Effector memory CD4-positive, alpha-beta T cell (primary cell): Measurements from ENCODE around the gene PTPRK.

Experiments used
- DNase-seq, 3 donors: peaks; one replicate each; pipeline ENCODE4 v3.0.0-alpha.2; 2020
- H3K27ac ChIP-seq: 2 replicates; pipeline ENCODE4 v1.7.0; 2013; ENCODE audit warnings: mild to moderate bottlenecking, low read length, moderate library complexity; ENCODE audit not compliant: insufficient read depth, poor library complexity, severe bottlenecking
- H3K27me3 ChIP-seq: replicated peaks from 2 replicates; pipeline ENCODE4 v1.7.0; 2013; ENCODE audit warnings: mild to moderate bottlenecking, low read length; ENCODE audit not compliant: insufficient read depth, control insufficient read depth, poor library complexity, severe bottlenecking
- H3K36me3 ChIP-seq: 2 replicates; pipeline ENCODE4 v1.7.0; 2013; ENCODE audit warnings: mild to moderate bottlenecking, low read length, moderate library complexity; ENCODE audit not compliant: control insufficient read depth, insufficient read depth
- H3K4me1 ChIP-seq: 2 replicates; pipeline ENCODE4 v1.7.0; 2013; ENCODE audit warnings: low read length, mild to moderate bottlenecking; ENCODE audit not compliant: control insufficient read depth, insufficient read depth, poor library complexity, severe bottlenecking
- H3K4me3 ChIP-seq: 2 replicates; pipeline ENCODE4 v1.7.0; 2013; ENCODE audit warnings: low read length, low read depth, mild to moderate bottlenecking; ENCODE audit not compliant: insufficient read depth, poor library complexity, severe bottlenecking
- H3K9me3 ChIP-seq: 2 replicates; pipeline ENCODE4 v1.7.0; 2013; ENCODE audit warnings: mild to moderate bottlenecking, low read length, moderate library complexity; ENCODE audit not compliant: control insufficient read depth

The PTPRK gene

GRCh38 chr6:128290221-128290620 is 230.2 kb downstream of the PTPRK start:
- DNase-seq: no peak
- Histone ChIP-seq H3K27me3 (no peaks in the 10 kb centered on the region), H3K4me3 (no peak overlapping the region), H3K27ac (no peak overlapping the region), H3K4me1 (no peaks in the 10 kb centered on the region), H3K9me3 (no peaks in the 10 kb centered on the region), H3K36me3 (no peaks in the 10 kb centered on the region)

GRCh38 chr6:128284128-128284527 is 236.3 kb downstream of the PTPRK start:
- H3K9me3 ChIP-seq: no peaks in the 10 kb centered on the region
- no peak overlapping the region for H3K27ac ChIP-seq
- no peaks in the 10 kb centered on the region for H3K4me1 ChIP-seq
- no peaks in the 10 kb centered on the region for H3K27me3 ChIP-seq
- no peak overlapping the region for H3K4me3 ChIP-seq
- no peaks in the 10 kb centered on the region for H3K36me3 ChIP-seq
- no peak for DNase-seq

DNA sequence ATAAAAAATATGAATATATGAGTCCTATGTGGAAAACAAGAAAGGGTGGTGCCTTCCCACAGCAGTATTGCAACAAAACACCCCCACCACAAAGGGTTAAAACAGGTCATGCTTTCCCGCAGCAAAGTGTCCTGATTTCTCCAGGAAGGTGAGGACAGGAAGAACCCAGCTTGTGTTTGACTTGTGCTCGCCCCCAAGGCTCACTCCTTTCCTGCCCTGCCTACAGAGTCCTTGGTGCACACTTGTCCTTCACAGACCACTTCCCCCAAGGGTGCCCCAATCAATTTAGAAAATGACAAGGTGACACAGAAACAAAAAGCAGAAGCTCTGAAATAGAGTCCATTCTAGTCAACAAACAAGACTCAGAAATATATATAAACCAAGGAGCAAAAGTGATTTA is 237.4 kb downstream of the PTPRK start:
- Histone ChIP-seq H3K4me1 (no peaks in the 10 kb centered on the region), H3K36me3 (no peaks in the 10 kb centered on the region), H3K9me3 (no peaks in the 10 kb centered on the region), H3K27ac (no peak overlapping the region), H3K4me3 (no peak overlapping the region), H3K27me3 (no peaks in the 10 kb centered on the region)
- no peak for DNase-seq

- no peak for DNase-seq
Measured at GRCh38 chr6:128280960-128281359, 239.4 kb downstream of the PTPRK start.

DNA sequence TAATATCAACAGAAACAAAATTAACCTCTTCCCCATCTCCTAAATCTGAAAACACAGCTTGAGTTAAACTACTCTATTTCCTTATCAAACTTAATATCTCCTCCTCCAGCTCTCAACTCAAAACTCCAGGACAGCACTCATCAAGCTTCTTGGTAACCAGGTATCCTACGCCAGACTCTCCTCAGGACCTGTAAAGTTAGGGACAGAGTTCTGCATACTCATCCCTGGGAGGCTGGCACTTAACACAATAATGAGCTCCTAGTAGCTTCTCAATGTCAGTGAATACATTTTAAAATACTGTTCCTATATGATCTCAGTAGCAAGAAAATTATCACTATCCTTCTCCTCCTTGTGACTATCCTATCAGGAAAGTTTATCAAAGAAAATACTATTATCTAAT is 240.3 kb downstream of the PTPRK start:
- H3K9me3 ChIP-seq: no peaks in the 10 kb centered on the region
- H3K27me3 ChIP-seq: no peaks in the 10 kb centered on the region
- no peak for DNase-seq
- H3K4me3 ChIP-seq: no peak overlapping the region
- no peak overlapping the region for H3K27ac ChIP-seq
- no peaks in the 10 kb centered on the region for H3K36me3 ChIP-seq
- no peaks in the 10 kb centered on the region for H3K4me1 ChIP-seq

More at GRCh38 chr6:128280960-128281359, 239.4 kb downstream of the PTPRK start:
- Histone ChIP-seq H3K4me3 (no peak overlapping the region), H3K27me3 (no peaks in the 10 kb centered on the region), H3K9me3 (no peaks in the 10 kb centered on the region), H3K36me3 (no peaks in the 10 kb centered on the region), H3K27ac (no peak overlapping the region), H3K4me1 (no peaks in the 10 kb centered on the region)

- no peaks in the 10 kb centered on the region for H3K36me3 ChIP-seq
- H3K4me1 ChIP-seq: no peaks in the 10 kb centered on the region
- no peaks in the 10 kb centered on the region for H3K27me3 ChIP-seq
- H3K4me3 ChIP-seq: no peak overlapping the region
- H3K9me3 ChIP-seq: no peaks in the 10 kb centered on the region
- no peak for DNase-seq
- H3K27ac ChIP-seq: no peak overlapping the region
Measured at GRCh38 chr6:128278836-128279235, 241.6 kb downstream of the PTPRK start.

GRCh38 chr6:128277379-128277778 is 243.0 kb downstream of the PTPRK start:
- Histone ChIP-seq H3K4me3 (no peak overlapping the region), H3K9me3 (no peaks in the 10 kb centered on the region), H3K36me3 (no peaks in the 10 kb centered on the region), H3K4me1 (no peaks in the 10 kb centered on the region), H3K27ac (no peak overlapping the region), H3K27me3 (no peaks in the 10 kb centered on the region)
- DNase-seq: no peak

DNA sequence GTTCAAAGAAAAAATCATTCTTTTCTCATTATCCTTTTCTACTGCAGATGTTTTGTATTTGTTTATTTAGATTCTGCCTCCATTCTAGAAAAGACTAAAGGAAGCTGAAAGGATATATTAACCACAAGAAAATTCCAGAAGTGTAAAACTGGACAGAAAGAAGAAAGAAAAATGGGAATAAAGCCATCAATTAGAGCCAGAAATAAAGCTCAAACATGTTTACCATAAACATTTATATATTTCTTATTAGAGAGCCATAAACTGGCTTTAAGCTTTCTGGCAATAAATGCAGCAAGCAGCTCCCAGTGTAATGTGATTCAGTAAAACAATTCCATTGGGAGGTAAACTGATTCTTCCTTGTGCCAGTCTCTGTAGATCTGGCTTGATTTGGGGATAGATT is 244.1 kb downstream of the PTPRK start:
- H3K36me3 ChIP-seq: no peaks in the 10 kb centered on the region
- no peak overlapping the region for H3K4me3 ChIP-seq
- no peaks in the 10 kb centered on the region for H3K27me3 ChIP-seq
- H3K4me1 ChIP-seq: no peaks in the 10 kb centered on the region
- H3K9me3 ChIP-seq: no peaks in the 10 kb centered on the region
- no peak for DNase-seq
- no peak overlapping the region for H3K27ac ChIP-seq

GRCh38 chr6:128275681-128276080 is 244.7 kb downstream of the PTPRK start:
- no peaks in the 10 kb centered on the region for H3K36me3 ChIP-seq
- no peak overlapping the region for H3K4me3 ChIP-seq
- H3K27me3 ChIP-seq: no peaks in the 10 kb centered on the region
- H3K27ac ChIP-seq: no peak overlapping the region
- no peaks in the 10 kb centered on the region for H3K9me3 ChIP-seq
- no peaks in the 10 kb centered on the region for H3K4me1 ChIP-seq
- no peak for DNase-seq

GRCh38 chr6:128275030-128275429 is 245.4 kb downstream of the PTPRK start:
- Histone ChIP-seq H3K4me1 (no peaks in the 10 kb centered on the region), H3K36me3 (no peaks in the 10 kb centered on the region), H3K9me3 (no peaks in the 10 kb centered on the region), H3K27ac (no peak overlapping the region), H3K27me3 (no peaks in the 10 kb centered on the region), H3K4me3 (no peak overlapping the region)
- no peak for DNase-seq

GRCh38 chr6:128271527-128271926 is 248.9 kb downstream of the PTPRK start:
- H3K9me3 ChIP-seq: no peaks in the 10 kb centered on the region
- no peak for DNase-seq
- H3K4me3 ChIP-seq: no peak overlapping the region
- H3K4me1 ChIP-seq: no peaks in the 10 kb centered on the region
- no peaks in the 10 kb centered on the region for H3K36me3 ChIP-seq
- H3K27me3 ChIP-seq: no peaks in the 10 kb centered on the region
- no peak overlapping the region for H3K27ac ChIP-seq
